ENCODE data around the gene HRH3.

The HRH3 gene

GRCh38 chr20:62246872-62247652 lies 27.0 kb upstream of the HRH3 start:
- Histone ChIP-seq H3K27me3 (ENCODE audit: control insufficient read depth, low read length) (no peaks in the 10 kb centered on the region), H3K4me3 (ENCODE audit: low read length) (no peak overlapping the region), H3K4me1 (ENCODE audit: control insufficient read depth, low read length) (peaks cover 6% of the 10 kb centered on the region), H3F3A (ENCODE audit: control insufficient read depth, insufficient read depth) (no peaks in the 10 kb centered on the region), H4K20me1 (ENCODE audit: control insufficient read depth, insufficient read depth, low read depth, low read length) (peaks cover 3% of the 10 kb centered on the region; the same call in 1 of the 2 replicates), H3K9me3 (ENCODE audit: control insufficient read depth, insufficient read depth, low read length) (no peaks in the 10 kb centered on the region), H3K4me2 (ENCODE audit: low read length) (no peak overlapping the region), H3K27ac (ENCODE audit: low read depth, low read length) (no peak overlapping the region), H3K79me2 (ENCODE audit: control insufficient read depth, low read length) (peaks cover 66% of the 10 kb centered on the region), H3K9me2 (replicated peaks; ENCODE audit: control insufficient read depth, low read length) (no peaks in the 10 kb centered on the region), H3K36me3 (ENCODE audit: control insufficient read depth, low read length) (no peaks in the 10 kb centered on the region; the same call in 1 of the 2 replicates)
- no peak for TF ChIP-seq EZH2phosphoT487 (IDR thresholded peaks at IDR 0.05; ENCODE audit: borderline replicate concordance, low read length)
- TF ChIP-seq CTCF (IDR thresholded peaks at IDR 0.05; ENCODE audit: low read depth, low read length, poor library complexity, severe bottlenecking) = no peak

- no peak overlapping the region for H3K4me2 ChIP-seq (ENCODE audit: low read length)
- H3F3A ChIP-seq (ENCODE audit: control insufficient read depth, insufficient read depth) = no peaks in the 10 kb centered on the region
- H3K4me1 ChIP-seq (ENCODE audit: control insufficient read depth, low read length) = peaks cover 6% of the 10 kb centered on the region
- no peak overlapping the region for H3K27ac ChIP-seq (ENCODE audit: low read depth, low read length)
- no peak overlapping the region for H3K4me3 ChIP-seq (ENCODE audit: low read length)
- peaks cover 3% of the 10 kb centered on the region; the same call in 1 of the 2 replicates for H4K20me1 ChIP-seq (ENCODE audit: control insufficient read depth, insufficient read depth, low read depth, low read length)
- H3K9me3 ChIP-seq (ENCODE audit: control insufficient read depth, insufficient read depth, low read length) = no peaks in the 10 kb centered on the region
- TF ChIP-seq EZH2phosphoT487 (IDR thresholded peaks at IDR 0.05; ENCODE audit: borderline replicate concordance, low read length) (no peak), CTCF (IDR thresholded peaks at IDR 0.05; ENCODE audit: low read depth, low read length, poor library complexity, severe bottlenecking) (no peak)
- no peaks in the 10 kb centered on the region for H3K27me3 ChIP-seq (ENCODE audit: control insufficient read depth, low read length)
- H3K79me2 ChIP-seq (ENCODE audit: control insufficient read depth, low read length) = peaks cover 69% of the 10 kb centered on the region
- no peaks in the 10 kb centered on the region for H3K9me2 ChIP-seq (replicated peaks; ENCODE audit: control insufficient read depth, low read length)
- peaks cover 4% of the 10 kb centered on the region; the same call in 1 of the 2 replicates for H3K36me3 ChIP-seq (ENCODE audit: control insufficient read depth, low read length)
Measured at GRCh38 chr20:62246431-62246830, 26.4 kb upstream of the HRH3 start.

GRCh38 chr20:62245911-62246280 lies 25.8 kb upstream of the HRH3 start:
- TF ChIP-seq CTCF (IDR thresholded peaks at IDR 0.05; ENCODE audit: low read depth, low read length, poor library complexity, severe bottlenecking) (no peak), EZH2phosphoT487 (IDR thresholded peaks at IDR 0.05; ENCODE audit: borderline replicate concordance, low read length) (no peak)
- peaks cover 3% of the 10 kb centered on the region; the same call in 1 of the 2 replicates for H4K20me1 ChIP-seq (ENCODE audit: control insufficient read depth, insufficient read depth, low read depth, low read length)
- no peak overlapping the region for H3K4me3 ChIP-seq (ENCODE audit: low read length)
- peaks cover 74% of the 10 kb centered on the region for H3K79me2 ChIP-seq (ENCODE audit: control insufficient read depth, low read length)
- no peak overlapping the region for H3K4me2 ChIP-seq (ENCODE audit: low read length)
- H3K4me1 ChIP-seq (ENCODE audit: control insufficient read depth, low read length) = peaks cover 6% of the 10 kb centered on the region
- H3F3A ChIP-seq (ENCODE audit: control insufficient read depth, insufficient read depth) = no peaks in the 10 kb centered on the region
- H3K27me3 ChIP-seq (ENCODE audit: control insufficient read depth, low read length) = no peaks in the 10 kb centered on the region
- no peaks in the 10 kb centered on the region for H3K9me2 ChIP-seq (replicated peaks; ENCODE audit: control insufficient read depth, low read length)
- peaks cover 5% of the 10 kb centered on the region; the same call in 1 of the 2 replicates for H3K36me3 ChIP-seq (ENCODE audit: control insufficient read depth, low read length)
- no peak overlapping the region for H3K27ac ChIP-seq (ENCODE audit: low read depth, low read length)
- H3K9me3 ChIP-seq (ENCODE audit: control insufficient read depth, insufficient read depth, low read length) = no peaks in the 10 kb centered on the region
